ENCODE results near the gene FRMD7.
"Not testable (repeated sequence)": the region's sequence is repeated elsewhere in the genome, so short reads cannot be mapped to it uniquely, and the experiment has no call there.

Gene FRMD7

GRCh38 chrX:132127743-132128142 is at the start of gene FRMD7:
TSS of gene FRMD7 (minus strand) at chrX:132128020. CDS start at chrX:132127844, 176 bp downstream.
- Histone ChIP-seq H3K36me3 (ENCODE audit: control insufficient read depth, insufficient read depth, low read length) (no peaks in the 10 kb centered on the region), H3K27ac (ENCODE audit: low read depth, low read length) (no peak within 1 kb of the TSS), H3K27me3 (ENCODE audit: control insufficient read depth, insufficient read depth, low read length) (peaks cover 5% of the 10 kb centered on the region; the same call in 1 of the 2 replicates), H3K9me3 (ENCODE audit: control insufficient read depth, insufficient read depth, low read depth, low read length) (peaks cover 7% of the 10 kb centered on the region; the same call in 1 of the 2 replicates), H3K4me3 (ENCODE audit: low read depth, low read length) (no peak within 1 kb of the TSS), H3K9ac (ENCODE audit: low read length) (no peak within 1 kb of the TSS), H3K4me1 (ENCODE audit: control insufficient read depth, insufficient read depth, low read length) (peaks cover 8% of the 10 kb centered on the region; the same call in 1 of the 2 replicates)

- H3K36me3 ChIP-seq (ENCODE audit: control insufficient read depth, insufficient read depth, low read length): no peaks in the 10 kb centered on the region
- no peak overlapping the region for H3K27ac ChIP-seq (ENCODE audit: low read depth, low read length)
- peaks cover 8% of the 10 kb centered on the region; the same call in 1 of the 2 replicates for H3K27me3 ChIP-seq (ENCODE audit: control insufficient read depth, insufficient read depth, low read length)
- peaks cover 20% of the 10 kb centered on the region for H3K4me1 ChIP-seq (ENCODE audit: control insufficient read depth, insufficient read depth, low read length)
- no peak overlapping the region for H3K4me3 ChIP-seq (ENCODE audit: low read depth, low read length)
- no peaks in the 10 kb centered on the region for H3K9me3 ChIP-seq (ENCODE audit: control insufficient read depth, insufficient read depth, low read depth, low read length)
- H3K9ac ChIP-seq (ENCODE audit: low read length): no peak overlapping the region
Measured at GRCh38 chrX:132173647-132174046, 45.8 kb upstream of the FRMD7 start.

DNA sequence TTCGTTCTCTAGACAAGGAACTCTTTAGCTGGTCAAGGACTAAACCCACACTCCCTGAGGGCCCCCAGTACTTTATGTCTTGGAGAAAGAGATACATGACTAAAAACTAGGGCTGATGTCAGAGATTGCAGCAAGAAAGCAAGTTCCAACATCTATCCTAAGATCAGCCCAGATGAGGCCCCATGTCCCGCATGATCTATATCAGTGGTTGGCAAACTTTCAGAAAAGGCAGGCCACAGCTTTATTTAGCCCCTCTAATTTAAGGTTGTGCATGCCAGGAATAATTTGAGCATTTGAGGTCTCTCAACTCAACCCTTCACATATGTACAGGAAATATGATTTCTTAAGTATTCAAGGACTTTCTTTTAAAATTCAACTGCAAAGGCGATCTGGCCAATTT is 44.1 kb upstream of the FRMD7 start:
- H3K27me3 ChIP-seq (ENCODE audit: control insufficient read depth, insufficient read depth, low read length): peaks cover 8% of the 10 kb centered on the region; the same call in 1 of the 2 replicates
- H3K4me1 ChIP-seq (ENCODE audit: control insufficient read depth, insufficient read depth, low read length): peaks cover 20% of the 10 kb centered on the region
- H3K9ac ChIP-seq (ENCODE audit: low read length): no peak overlapping the region
- no peaks in the 10 kb centered on the region for H3K36me3 ChIP-seq (ENCODE audit: control insufficient read depth, insufficient read depth, low read length)
- H3K9me3 ChIP-seq (ENCODE audit: control insufficient read depth, insufficient read depth, low read depth, low read length): no peaks in the 10 kb centered on the region
- no peak overlapping the region for H3K27ac ChIP-seq (ENCODE audit: low read depth, low read length)
- no peak overlapping the region for H3K4me3 ChIP-seq (ENCODE audit: low read depth, low read length)

GRCh38 chrX:132171478-132171877 is 43.7 kb upstream of the FRMD7 start:
- 0 out of 2 replicates have a peak, but pooled peaks cover 1% of the 10 kb centered on the region for H3K9me3 ChIP-seq (ENCODE audit: control insufficient read depth, insufficient read depth, low read depth, low read length)
- H3K4me3 ChIP-seq (ENCODE audit: low read depth, low read length): no peak overlapping the region
- peaks cover 20% of the 10 kb centered on the region for H3K4me1 ChIP-seq (ENCODE audit: control insufficient read depth, insufficient read depth, low read length)
- no peaks in the 10 kb centered on the region for H3K36me3 ChIP-seq (ENCODE audit: control insufficient read depth, insufficient read depth, low read length)
- H3K27ac ChIP-seq (ENCODE audit: low read depth, low read length): no peak overlapping the region
- peaks cover 8% of the 10 kb centered on the region; the same call in 1 of the 2 replicates for H3K27me3 ChIP-seq (ENCODE audit: control insufficient read depth, insufficient read depth, low read length)
- H3K9ac ChIP-seq (ENCODE audit: low read length): no peak overlapping the region

DNA sequence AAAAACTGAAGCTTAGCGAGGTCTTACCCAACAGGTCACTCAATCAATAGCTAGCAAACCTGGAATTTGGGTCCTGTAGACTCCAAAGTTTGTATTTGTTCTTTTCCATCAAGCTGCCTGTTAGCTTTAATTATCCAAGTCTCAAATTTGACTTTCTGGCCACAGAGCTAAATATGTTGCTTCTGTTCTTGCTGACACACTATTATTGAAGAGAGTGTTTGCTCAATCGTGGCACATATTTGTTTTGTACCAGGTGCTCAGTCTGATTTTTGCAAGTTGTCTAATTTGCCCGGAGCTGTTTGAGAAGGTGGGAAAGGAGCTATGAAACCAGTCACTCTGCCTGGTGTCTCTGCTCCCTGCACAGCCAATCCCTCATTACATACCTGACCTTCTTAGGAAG is 41.7 kb upstream of the FRMD7 start:
- peaks cover 14% of the 10 kb centered on the region for H3K4me1 ChIP-seq (ENCODE audit: control insufficient read depth, insufficient read depth, low read length)
- H3K9ac ChIP-seq (ENCODE audit: low read length): no peak overlapping the region
- H3K9me3 ChIP-seq (ENCODE audit: control insufficient read depth, insufficient read depth, low read depth, low read length): peaks cover 18% of the 10 kb centered on the region
- no peaks in the 10 kb centered on the region; the same call in 1 of the 2 replicates for H3K27me3 ChIP-seq (ENCODE audit: control insufficient read depth, insufficient read depth, low read length)
- no peaks in the 10 kb centered on the region for H3K36me3 ChIP-seq (ENCODE audit: control insufficient read depth, insufficient read depth, low read length)
- no peak overlapping the region for H3K27ac ChIP-seq (ENCODE audit: low read depth, low read length)
- H3K4me3 ChIP-seq (ENCODE audit: low read depth, low read length): no peak overlapping the region

DNA sequence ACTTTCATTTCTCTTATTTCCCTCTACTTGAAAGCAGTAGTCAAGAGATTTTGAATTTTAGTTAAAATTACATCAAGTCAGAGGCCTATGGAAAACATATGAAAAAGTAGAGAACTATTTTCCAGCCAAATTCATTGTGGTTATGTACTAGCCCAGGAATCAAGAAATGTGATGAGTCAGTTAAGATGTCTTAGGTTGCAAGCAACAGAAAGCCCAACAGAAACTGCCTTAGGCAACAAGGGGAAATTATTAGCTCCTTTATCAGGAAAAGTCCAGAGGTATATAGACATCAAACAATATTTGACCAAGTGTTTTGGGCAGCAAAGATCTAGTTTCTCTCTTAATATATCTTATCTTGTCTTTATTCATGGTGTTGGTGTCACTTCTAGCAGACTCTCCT is 37.8 kb upstream of the FRMD7 start:
- peaks cover 43% of the 10 kb centered on the region for H3K9me3 ChIP-seq (ENCODE audit: control insufficient read depth, insufficient read depth, low read depth, low read length)
- no peak overlapping the region for H3K4me3 ChIP-seq (ENCODE audit: low read depth, low read length)
- H3K4me1 ChIP-seq (ENCODE audit: control insufficient read depth, insufficient read depth, low read length): no peaks in the 10 kb centered on the region
- H3K9ac ChIP-seq (ENCODE audit: low read length): no peak overlapping the region
- no peak overlapping the region for H3K27ac ChIP-seq (ENCODE audit: low read depth, low read length)
- no peaks in the 10 kb centered on the region; the same call in 1 of the 2 replicates for H3K27me3 ChIP-seq (ENCODE audit: control insufficient read depth, insufficient read depth, low read length)
- no peaks in the 10 kb centered on the region for H3K36me3 ChIP-seq (ENCODE audit: control insufficient read depth, insufficient read depth, low read length)

DNA sequence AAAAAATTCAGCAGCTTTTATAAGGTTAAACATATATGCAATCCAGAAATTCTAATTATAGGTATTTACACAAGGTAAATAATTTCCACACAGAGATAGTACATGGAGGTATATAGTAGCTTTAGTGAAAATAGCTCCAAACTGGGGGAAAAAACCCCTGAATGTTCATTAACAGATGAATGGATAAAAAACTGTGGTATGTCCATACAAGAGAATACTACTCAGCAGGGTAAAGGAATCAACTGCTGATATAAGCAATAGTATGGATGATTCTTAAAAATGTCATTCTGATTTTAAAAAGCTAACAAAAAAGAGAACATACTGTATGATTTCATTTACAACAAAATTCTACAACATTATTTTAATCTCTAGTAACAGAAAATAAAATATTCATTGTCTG is 37.2 kb upstream of the FRMD7 start:
- Histone ChIP-seq H3K4me3 (ENCODE audit: low read depth, low read length) (no peak overlapping the region), H3K9me3 (ENCODE audit: control insufficient read depth, insufficient read depth, low read depth, low read length) (peaks cover 43% of the 10 kb centered on the region), H3K9ac (ENCODE audit: low read length) (no peak overlapping the region), H3K27me3 (ENCODE audit: control insufficient read depth, insufficient read depth, low read length) (no peaks in the 10 kb centered on the region; the same call in 1 of the 2 replicates), H3K27ac (ENCODE audit: low read depth, low read length) (no peak overlapping the region), H3K4me1 (ENCODE audit: control insufficient read depth, insufficient read depth, low read length) (no peaks in the 10 kb centered on the region), H3K36me3 (ENCODE audit: control insufficient read depth, insufficient read depth, low read length) (no peaks in the 10 kb centered on the region)

- H3K9me3 ChIP-seq (ENCODE audit: control insufficient read depth, insufficient read depth, low read depth, low read length): peaks cover 43% of the 10 kb centered on the region
- H3K9ac ChIP-seq (ENCODE audit: low read length); H3K27ac ChIP-seq (ENCODE audit: low read depth, low read length); H3K4me3 ChIP-seq (ENCODE audit: low read depth, low read length); H3K27me3 ChIP-seq (ENCODE audit: control insufficient read depth, insufficient read depth, low read length); H3K4me1 ChIP-seq (ENCODE audit: control insufficient read depth, insufficient read depth, low read length); H3K36me3 ChIP-seq (ENCODE audit: control insufficient read depth, insufficient read depth, low read length): not testable (repeated sequence)
Measured at GRCh38 chrX:132163094-132163493, 35.3 kb upstream of the FRMD7 start.

- no peak overlapping the region for H3K4me3 ChIP-seq (ENCODE audit: low read depth, low read length)
- H3K27me3 ChIP-seq (ENCODE audit: control insufficient read depth, insufficient read depth, low read length): peaks cover 5% of the 10 kb centered on the region; the same call in 1 of the 2 replicates
- no peaks in the 10 kb centered on the region for H3K36me3 ChIP-seq (ENCODE audit: control insufficient read depth, insufficient read depth, low read length)
- no peaks in the 10 kb centered on the region for H3K9me3 ChIP-seq (ENCODE audit: control insufficient read depth, insufficient read depth, low read depth, low read length)
- H3K27ac ChIP-seq (ENCODE audit: low read depth, low read length): no peak overlapping the region
- H3K4me1 ChIP-seq (ENCODE audit: control insufficient read depth, insufficient read depth, low read length): peaks cover 3% of the 10 kb centered on the region; the same call in 1 of the 2 replicates
- H3K9ac ChIP-seq (ENCODE audit: low read length): no peak overlapping the region
Measured at GRCh38 chrX:132153166-132153565, 25.3 kb upstream of the FRMD7 start.

DNA sequence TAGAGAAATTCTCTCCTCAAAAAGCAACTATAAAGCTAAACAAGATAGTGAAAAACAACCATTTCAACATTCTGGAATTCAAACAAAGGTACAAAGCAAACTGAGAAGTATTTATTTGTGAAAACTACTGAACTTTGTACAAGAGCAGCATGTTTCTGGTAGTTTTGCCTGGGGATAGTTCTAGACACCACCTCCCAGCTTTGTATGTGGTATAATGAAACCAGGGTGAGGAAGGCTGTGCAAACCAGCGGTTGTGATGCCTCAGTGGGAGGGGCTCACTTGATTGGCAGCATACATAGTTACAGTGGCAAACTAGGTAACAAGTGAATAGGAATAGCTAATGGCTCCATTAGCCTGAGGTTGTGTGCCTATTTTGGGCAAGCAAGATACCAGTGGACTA is 18.6 kb upstream of the FRMD7 start:
- no peaks in the 10 kb centered on the region for H3K36me3 ChIP-seq (ENCODE audit: control insufficient read depth, insufficient read depth, low read length)
- no peaks in the 10 kb centered on the region for H3K9me3 ChIP-seq (ENCODE audit: control insufficient read depth, insufficient read depth, low read depth, low read length)
- no peak overlapping the region for H3K27ac ChIP-seq (ENCODE audit: low read depth, low read length)
- peaks cover under 1% of the 10 kb centered on the region; the same call in 1 of the 2 replicates for H3K27me3 ChIP-seq (ENCODE audit: control insufficient read depth, insufficient read depth, low read length)
- no peak overlapping the region for H3K4me3 ChIP-seq (ENCODE audit: low read depth, low read length)
- no peak overlapping the region for H3K9ac ChIP-seq (ENCODE audit: low read length)
- H3K4me1 ChIP-seq (ENCODE audit: control insufficient read depth, insufficient read depth, low read length): peaks cover 7% of the 10 kb centered on the region; the same call in 1 of the 2 replicates

DNA sequence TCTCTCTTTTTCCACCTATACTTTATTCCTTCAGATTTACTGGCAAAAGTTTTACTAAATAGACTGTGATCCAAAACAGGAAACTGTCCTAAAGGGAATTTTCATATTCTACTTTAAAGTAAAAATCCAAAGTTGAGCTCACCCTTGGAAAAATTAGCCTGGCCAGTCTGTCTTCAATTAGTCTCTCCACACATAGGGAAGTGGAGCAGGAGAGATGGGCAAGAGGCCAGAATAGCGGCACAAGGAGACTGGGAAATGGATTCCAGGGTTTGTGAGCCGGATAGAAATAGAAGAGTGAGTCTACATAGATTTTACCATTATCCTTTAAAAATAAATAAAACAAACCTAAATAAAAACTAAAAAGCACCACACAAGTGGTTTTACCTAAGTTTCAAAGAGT is 16.2 kb upstream of the FRMD7 start:
- Histone ChIP-seq H3K4me1 (ENCODE audit: control insufficient read depth, insufficient read depth, low read length) (peaks cover 4% of the 10 kb centered on the region; the same call in 1 of the 2 replicates), H3K9ac (ENCODE audit: low read length) (no peak overlapping the region), H3K4me3 (ENCODE audit: low read depth, low read length) (no peak overlapping the region), H3K9me3 (ENCODE audit: control insufficient read depth, insufficient read depth, low read depth, low read length) (no peaks in the 10 kb centered on the region), H3K27ac (ENCODE audit: low read depth, low read length) (no peak overlapping the region), H3K27me3 (ENCODE audit: control insufficient read depth, insufficient read depth, low read length) (no peaks in the 10 kb centered on the region; the same call in 1 of the 2 replicates), H3K36me3 (ENCODE audit: control insufficient read depth, insufficient read depth, low read length) (no peaks in the 10 kb centered on the region)
